MM.1S (cell line): Measurements from ENCODE around the gene NPEPL1.

Source experiments
- EZH2 ChIP-seq: fragments of 300-600 bp; sonication (generic); optimal IDR thresholded peaks from 2 replicates; pipeline ENCODE3; 2017; ENCODE audit warnings: low read depth, mild to moderate bottlenecking, antibody characterized with exemption, low read length, mixed read lengths
- EZH2phosphoT487 ChIP-seq: fragments of 300-600 bp; sonication (generic); IDR thresholded peaks from 2 replicates; pipeline ENCODE4 v1.6.1; 2018; ENCODE audit warnings: antibody characterized with exemption, low read length
- TF ChIP-seq, protein P1 (sequence below): fragments of 300-600 bp; sonication (generic); IDR thresholded peaks from 2 replicates; pipeline ENCODE4 v1.5.1; 2016; ENCODE audit warnings: antibody characterized with exemption, low read length, mixed read lengths

DNA sequence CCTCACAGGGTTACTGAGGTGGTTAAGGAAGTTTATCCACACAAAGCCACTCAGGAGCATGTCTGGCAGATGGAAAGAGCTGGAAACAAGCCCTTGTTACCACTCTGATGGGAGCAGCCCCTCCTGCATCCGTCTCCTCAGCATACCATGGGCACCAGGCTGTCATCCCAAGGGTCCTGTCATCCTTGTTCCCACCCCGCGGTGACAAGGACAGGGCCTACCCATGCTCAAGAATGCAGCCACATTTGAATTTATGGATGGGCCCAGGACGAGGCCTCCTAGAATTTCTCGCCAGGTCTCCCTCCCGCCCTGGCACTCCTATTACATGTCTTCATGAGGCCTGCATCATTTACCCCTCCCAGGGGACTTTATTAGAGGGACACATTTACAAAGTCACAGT is 60.0 kb downstream of the NPEPL1 start:
- TF ChIP-seq EZH2 (no peak), EZH2phosphoT487 (no peak)
- TF ChIP-seq, protein P1, sequence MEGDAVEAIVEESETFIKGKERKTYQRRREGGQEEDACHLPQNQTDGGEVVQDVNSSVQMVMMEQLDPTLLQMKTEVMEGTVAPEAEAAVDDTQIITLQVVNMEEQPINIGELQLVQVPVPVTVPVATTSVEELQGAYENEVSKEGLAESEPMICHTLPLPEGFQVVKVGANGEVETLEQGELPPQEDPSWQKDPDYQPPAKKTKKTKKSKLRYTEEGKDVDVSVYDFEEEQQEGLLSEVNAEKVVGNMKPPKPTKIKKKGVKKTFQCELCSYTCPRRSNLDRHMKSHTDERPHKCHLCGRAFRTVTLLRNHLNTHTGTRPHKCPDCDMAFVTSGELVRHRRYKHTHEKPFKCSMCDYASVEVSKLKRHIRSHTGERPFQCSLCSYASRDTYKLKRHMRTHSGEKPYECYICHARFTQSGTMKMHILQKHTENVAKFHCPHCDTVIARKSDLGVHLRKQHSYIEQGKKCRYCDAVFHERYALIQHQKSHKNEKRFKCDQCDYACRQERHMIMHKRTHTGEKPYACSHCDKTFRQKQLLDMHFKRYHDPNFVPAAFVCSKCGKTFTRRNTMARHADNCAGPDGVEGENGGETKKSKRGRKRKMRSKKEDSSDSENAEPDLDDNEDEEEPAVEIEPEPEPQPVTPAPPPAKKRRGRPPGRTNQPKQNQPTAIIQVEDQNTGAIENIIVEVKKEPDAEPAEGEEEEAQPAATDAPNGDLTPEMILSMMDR = no peak
